Activated CD4-positive, alpha-beta T cell treated with anti-CD3 and anti-CD28 coated beads for 24 hours (primary cell): Measurements from ENCODE around the gene PTGDS.

Experiments used
- DNase-seq, 2 donors: peaks; one replicate each; pipeline ENCODE4 v3.0.0-alpha.2; 2020; ENCODE audit warnings: low read depth in 2 of 2

Gene PTGDS

DNA sequence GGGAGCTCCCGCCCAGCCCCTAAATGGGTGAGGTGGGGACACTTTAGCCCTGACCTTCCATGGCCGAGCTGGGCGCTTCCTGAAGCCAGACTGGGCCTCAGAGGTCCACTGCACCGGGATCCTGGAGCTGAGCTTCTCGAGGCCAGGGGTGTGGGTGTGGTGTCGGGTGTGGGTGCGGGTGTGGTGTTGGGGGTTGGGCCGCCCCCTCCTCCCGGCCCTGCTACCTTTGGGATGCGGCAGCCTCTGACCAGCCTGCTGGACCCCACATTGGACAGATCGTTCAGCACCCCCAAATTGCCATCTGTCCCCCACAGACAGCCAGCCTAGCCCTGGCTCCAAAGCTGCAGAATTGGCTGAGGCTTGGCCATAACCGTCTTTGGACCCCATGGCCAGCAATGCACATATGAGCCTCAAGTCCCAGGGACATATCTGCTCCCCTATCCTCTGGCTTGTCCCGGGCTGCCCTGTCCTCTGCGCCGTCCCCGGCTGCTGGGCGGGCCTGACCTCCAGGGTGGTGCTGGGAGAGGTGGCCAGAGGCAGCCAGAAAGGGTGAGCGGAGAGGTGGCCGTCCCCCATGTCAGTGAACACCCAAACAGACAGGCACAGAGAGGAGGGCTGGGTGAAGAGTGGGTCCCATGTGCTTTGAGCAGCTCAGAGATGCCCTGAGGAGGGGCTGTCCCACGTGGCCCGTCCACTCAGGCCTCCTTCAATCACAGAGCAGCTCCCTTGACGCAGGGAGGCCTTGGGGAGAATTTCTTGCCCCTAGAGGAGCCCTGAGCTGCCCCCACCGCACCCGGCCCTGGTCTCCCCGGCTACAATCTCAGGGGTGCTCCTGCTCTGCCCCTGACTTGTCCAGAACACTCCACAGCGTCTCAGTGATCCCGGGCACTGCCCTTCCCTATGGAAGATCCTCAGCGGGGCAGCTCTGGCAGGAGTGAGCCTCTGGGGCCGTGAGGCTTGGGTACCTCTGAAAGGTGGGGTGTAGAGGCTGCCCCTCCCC is 3.4 kb upstream of the PTGDS start:
- DNase-seq: no peak

DNA sequence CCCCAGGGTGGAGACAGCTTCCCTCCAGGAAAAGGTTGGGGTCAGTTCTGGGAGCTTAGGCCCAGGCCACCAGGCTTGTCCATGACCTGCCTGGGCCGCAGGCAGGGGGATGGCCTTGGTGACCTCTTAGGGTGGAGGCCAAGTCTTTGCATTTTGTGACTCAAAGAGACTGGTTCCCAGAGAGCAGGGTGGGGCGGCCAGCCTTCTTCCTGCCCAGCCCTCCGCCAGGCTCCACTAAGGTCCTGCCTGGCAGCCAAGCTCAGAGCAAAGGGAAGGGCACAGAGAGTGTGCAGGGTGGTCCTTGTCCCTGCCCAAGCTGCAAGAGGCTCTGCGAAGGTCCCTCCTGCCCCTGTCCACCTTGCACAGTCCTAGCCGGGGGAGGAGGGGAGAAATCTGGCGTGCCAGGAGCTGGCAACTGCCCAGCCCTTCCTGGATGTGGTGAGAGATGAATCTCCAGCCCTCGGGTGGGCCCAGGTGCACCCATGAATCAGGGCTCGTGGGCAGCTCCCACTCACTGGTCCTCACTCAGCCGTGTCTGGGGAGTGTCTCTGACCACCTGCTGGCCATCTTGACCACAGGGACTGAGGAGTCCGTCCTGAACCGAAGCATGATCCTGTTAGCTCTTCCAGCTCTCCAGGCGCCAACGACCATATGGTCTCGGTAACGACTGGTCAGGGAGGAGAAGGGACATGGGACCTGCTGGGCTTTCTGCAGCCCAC is 2.3 kb upstream of the PTGDS start:
- DNase-seq: no peak

DNA sequence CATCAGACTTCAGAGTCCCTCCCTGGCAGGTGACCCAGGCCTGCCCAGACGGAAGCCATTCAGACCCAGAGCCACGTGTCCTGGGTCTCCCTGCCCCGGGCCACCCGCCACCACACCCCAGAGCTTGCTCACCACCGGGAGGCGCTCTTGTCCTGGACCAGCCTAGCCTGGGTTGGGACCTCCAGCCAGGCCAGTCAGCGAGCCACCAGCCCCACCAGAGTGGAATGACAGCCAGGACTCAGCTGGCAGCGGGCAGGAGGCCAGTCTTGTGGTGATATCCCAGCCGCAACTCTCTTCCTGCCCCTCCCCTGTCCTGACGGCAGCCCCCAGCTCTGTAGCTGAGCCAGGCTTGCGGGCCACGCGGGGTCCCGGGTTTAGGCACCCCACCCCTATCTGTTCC is 1.7 kb upstream of the PTGDS start:
- no peak for DNase-seq

DNA sequence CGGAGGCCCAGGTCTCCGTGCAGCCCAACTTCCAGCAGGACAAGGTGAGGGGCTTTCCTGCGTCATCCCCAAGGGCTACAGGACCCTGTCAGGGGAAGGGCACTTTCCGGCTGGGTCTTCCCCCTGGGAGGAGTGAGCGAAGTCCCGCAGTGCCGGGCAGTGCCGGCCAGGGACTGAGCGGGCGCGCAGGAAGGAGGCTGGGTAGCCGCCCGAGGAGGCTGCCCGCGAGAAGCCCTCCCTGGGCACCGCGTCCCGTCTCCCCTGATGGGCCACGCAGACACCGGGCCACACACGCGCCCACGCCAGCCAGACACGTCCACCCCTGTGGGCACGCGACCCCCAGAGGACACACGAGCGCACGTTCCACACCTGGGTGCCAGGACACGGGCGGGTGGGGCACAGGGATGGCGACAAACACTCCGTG is 357 bp downstream of the PTGDS start:
- no peak for DNase-seq

DNA sequence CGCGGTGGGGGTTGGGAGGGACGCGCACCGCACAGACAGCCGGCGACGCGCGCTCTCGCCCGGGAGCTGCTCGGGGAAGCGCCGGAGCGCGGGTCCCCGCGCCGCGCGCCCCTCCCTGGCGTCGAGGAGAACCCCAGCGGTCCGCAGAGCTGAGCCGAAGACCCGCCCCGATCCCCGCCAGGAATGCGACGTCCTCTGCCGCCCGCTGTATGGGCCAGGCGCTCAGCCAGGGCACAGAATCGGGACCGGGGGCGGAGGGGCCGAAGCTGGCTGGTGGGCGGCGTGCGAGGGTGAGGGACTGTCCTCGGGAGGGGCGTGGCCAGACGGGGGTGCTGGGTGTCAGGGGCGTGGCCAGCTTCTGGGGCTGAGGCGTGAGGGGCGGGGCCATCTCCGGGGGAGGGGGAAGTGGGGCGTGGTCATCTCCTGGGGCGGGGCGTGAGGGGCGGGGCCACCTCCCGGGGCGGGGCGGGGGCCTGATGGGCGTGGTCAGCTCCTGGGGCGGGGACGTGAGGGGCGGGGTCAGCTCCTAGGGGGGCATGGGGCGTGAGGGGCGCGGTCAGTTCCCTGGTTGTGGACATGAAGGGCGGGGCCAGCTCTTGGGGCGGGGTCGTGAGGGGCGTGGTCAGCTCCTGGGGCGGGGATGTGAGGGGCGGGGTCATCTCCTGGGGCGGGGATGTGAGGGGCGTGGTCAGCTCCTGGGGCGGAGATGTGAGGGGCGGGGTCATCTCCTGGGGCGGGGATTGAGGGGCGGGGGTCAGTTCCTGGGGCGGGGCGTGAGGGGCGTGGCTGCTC is 965 bp downstream of the PTGDS start:
- peak; percentile 46 to 54 for DNase-seq

DNA sequence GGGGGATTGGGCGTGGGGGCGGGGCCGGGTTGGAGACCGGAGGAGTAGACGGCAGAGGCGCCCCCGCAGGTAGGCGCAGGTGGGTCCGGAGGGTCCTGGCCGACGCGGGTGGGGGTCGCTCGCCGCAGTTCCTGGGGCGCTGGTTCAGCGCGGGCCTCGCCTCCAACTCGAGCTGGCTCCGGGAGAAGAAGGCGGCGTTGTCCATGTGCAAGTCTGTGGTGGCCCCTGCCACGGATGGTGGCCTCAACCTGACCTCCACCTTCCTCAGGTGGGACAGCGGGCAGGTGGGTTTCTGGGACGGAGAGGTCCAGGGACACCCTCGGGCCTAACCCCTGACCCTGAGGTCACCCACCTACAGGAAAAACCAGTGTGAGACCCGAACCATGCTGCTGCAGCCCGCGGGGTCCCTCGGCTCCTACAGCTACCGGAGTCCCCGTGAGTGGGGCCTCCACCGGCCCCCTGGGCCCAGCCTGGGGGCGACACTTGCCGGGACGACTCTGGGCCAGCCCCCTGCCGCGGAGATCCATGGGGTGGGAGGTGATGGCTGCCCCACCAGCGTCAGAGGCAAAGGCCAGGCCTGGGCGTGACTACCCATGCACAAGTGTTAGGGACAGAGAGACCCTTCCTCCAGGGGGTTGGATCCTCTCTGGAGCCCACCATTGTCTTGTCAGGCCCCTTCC is 1.7 kb downstream of the PTGDS start:
- DNase-seq: no peak

DNA sequence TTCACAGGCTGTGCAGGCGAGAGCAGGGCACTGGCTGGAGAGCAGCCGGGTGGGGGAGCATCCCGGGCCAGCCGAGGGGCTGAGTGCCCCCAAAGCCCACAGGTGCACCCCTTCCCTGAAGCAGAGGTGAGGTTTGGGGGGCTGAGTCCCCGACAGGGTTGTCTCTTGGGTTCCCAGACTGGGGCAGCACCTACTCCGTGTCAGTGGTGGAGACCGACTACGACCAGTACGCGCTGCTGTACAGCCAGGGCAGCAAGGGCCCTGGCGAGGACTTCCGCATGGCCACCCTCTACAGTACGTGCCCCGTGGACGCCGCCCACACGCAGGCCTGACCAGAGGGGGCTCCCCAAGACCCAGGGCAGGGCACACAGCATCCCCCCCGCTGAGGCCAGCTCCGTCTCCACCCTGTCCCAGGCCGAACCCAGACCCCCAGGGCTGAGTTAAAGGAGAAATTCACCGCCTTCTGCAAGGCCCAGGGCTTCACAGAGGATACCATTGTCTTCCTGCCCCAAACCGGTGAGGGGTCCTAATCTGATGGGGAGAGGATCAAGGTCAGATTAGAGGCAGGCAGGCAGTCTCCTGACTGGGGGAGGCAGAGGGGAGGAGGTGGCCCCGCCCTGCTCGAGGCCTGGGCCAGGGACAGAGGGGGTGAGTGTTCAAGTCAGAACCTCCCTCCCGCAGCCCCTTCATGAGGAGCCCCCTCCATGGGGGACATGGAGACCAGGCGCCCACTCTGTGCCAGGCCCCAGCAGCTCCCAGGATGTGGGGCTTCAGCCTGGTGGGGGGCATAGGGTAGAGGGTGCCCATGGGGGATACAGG is 2.7 kb downstream of the PTGDS start:
- no peak for DNase-seq

DNA sequence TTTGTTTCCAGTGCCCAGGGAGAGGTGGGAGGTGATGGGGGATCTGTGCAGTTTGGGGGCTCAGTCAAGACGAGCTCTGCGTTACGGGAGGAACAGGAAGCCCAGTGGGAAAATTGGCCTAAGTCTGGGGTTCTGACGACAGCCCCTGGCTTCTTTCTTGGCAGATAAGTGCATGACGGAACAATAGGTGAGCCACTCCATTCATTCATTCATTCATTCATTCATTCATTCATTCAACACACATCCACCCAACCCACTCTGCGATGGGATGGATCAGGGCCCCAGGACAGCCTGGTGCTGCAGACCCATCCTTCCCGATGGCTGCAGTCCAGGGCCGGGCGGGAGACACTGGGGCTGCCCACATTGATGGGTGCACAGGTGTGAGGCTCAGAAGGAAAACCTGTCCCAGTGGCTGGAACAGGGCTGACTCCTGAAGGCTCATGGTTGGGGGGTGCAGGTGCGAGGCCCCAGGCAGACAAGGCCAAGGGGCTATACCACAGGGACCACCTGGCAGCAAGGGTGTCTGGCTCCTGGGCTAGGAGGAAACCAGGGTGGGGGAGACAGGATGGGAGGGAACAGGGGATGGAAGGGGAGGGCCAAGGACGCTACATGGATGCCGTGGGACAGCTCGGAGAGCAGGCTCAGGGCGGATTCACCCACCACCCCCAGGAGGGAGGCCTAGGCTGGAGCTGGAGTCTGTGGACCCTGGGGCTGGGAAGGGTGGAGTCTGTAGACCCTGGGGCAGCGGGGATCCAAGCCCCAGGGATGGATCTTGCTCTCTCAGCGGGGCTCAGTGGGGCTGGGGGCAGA is 3.6 kb downstream of the PTGDS start:
- DNase-seq: no peak

DNA sequence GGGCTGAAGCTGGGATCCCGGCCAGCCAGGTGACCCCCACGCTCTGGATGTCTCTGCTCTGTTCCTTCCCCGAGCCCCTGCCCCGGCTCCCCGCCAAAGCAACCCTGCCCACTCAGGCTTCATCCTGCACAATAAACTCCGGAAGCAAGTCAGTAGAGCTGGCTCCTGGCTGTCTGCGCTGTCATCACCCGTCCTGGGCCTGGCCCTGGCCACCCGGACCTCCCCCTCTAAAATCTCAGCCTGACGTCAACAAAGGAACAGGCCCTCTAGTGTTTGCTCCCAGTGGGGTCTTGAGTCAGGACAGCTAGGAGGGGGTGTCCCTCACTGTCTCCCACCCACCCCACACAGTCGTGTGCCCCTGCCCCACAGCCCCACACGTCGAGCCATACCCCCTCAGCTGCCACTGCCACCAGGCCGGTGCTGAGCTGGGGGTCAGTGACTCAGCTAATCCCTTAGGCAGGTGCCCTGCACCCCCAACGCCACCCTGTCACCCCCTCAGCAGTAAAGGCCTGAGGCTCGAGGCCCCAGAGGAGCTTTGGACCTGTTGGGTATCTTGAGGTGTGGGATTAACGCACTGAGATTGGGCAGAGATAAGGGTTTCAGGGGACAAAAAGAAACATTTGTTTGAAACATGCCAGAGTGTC is 4.4 kb downstream of the PTGDS start:
- DNase-seq: no peak

DNA sequence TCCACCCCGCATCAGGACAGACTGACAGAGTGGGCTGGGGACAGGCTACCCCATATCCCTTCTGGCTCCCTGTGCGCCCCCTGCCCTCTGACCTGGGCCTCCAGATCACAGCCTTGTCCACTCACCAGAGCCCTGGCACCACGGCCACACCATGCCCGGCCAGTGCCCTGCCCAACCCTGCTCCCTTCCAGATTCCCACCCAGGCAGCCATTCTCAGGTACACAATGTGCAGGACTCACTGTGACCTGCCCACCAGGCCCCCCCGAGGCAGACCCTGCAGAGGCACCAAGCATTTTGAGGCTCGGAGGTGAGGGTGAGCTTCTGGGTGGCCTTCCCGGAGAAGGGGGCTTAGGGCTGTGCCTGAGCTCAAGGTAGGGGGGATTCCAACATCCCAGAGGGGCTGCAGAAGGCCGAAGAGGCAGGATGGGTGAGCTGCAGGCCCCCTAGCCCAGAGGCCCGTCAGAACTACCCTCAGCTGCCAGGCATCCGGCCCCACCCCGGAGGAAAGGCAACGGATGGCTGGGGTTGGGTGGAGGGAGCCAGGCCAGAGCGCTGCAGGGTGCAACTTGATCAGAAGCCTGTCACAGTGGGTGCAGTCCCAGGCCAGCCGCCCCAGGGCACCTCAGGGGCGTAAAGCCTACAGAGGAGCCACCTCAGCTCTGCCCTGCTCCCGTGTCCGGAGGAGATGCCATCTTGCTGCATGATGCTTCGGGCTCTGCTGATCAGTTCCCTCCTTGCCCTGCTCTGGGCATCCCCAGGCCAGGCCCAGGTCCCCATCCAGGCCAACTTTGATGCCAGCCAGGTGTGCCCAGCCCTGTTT is 5.1 kb downstream of the PTGDS start, which contains the start of gene LCNL1:
Gene LCNL1 (plus strand): TSS at position 762 of the 820 bp plus-strand sequence. CDS start 594 bp downstream, outside the sequence.
- DNase-seq: no peak

DNA sequence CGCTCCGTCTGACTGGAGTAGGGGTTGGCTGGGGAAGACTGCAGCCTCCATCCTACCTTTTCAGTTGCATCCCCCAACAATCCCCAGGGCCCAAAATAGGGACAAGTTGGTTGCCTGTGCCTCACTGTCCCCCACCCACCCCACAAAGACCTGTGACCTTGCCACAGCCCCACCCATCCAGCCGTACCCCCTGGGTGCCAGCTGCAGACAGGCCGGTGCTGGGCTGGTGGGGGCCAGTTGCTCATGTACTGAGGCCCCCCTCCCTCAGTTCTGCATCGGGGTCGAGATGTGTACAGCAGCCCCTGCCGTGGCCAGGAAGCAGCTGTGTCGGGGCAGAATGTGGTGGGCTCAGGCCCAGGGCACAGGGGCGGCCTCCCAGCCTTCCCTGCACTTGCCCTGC is 5.9 kb downstream of the PTGDS start:
- DNase-seq: no peak

DNA sequence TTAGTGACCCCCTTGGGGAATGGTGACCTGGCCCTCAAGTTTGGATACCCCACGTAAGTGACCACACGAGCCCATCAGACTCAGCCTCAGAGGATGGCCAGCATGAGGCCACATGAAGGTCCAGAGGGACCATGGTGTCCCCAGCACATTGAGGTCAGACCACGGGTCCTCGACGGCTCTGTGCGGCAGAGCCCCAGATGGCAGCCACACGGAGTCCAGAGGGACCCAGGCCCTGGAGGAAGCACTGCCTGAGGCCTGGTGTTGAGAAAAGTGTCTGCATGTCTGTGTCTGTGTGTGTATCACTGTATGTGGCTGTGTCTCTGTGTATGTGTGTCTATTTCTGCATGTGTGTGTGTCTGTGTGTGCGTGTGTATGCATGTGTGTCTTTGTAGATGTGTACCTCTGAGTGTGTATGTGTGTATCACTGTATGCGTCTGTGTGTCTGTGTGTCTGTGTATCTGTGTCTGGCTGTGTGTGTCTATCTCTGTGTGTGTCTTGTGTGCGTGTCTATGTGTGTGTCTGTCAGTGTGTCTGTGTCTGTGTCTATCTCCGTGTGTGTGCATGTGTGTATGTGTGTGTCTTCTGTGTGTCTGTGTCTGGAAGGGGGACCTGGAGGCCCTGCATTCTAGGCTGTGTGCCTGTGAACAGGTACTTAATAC is 6.5 kb downstream of the PTGDS start:
- DNase-seq: no peak

DNA sequence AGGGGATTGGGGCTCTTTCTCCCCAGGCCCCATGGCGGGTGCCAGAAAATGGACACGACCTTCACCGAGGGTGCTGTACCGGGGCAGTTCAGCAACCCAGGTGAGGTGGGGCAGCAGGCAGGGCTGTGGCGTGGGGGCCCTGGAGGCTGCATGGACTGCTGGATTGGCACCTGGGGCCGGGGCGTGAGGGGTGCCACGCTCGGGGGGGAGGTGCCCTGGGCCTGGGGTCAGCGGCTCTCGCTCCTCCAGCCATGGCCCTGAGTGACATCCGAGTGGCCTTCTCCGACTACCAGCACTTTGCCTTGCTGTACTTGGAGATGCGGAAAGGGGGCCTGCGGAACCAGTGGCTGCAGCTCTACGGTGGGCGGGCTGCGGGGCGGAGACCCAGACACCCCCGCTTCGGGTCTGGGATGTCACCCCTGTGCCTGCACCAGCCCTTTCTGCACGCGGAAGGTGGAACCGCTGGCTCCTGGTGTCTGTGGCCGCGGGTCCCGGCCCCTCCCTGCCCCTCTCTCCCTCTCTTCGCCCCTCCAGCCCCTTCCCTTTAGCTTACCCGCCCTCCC is 7.2 kb downstream of the PTGDS start:
- no peak for DNase-seq

DNA sequence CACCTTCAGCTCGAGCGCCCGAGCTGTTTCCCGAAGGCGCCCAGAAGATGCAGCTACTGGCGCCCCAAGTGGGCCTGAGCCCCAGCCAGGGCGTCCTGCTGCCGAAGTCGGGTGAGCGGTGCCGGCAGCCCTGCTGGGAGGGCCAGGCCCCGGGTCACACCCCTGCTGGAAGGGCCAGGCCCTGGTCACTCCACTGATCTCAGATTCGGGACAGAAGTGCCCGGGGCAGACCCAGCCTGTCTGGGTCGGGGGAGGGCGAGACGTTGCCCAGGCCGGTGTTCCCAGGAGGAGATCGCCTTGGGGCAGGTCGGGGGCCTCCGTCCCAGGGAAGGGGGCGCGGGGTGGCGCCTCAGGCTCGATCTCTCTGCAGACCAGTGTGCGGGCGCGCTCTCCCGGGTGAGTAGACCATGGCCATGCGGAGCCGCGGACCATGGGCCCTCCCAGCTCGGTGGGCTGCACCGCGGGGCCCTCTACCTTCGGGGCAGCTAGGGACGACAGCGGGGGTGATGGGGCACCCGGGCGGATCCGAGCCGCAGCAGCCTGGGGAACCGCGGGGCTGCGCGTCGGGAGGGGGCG is 7.8 kb downstream of the PTGDS start:
- DNase-seq: no peak

DNA sequence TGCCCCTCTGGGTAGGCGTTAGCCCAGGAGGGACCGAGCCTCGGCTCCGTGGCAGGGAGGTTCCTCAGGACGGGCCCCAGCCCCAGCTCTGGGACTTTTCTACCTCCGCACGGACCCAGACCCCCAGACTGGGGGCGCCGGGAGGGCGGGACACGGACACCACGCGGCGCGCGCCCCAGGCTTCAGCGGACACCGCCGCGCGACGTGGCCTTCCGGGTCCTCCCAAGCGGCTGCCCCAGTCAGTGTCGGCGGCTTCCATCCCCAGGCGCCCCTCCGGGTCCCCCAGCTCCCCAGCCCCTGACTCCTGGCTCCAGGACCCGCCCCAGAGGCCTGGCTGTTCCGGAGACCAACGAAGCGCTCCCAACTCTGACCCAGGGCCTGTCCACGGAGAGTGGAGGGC is 8.5 kb downstream of the PTGDS start:
- DNase-seq: no peak

DNA sequence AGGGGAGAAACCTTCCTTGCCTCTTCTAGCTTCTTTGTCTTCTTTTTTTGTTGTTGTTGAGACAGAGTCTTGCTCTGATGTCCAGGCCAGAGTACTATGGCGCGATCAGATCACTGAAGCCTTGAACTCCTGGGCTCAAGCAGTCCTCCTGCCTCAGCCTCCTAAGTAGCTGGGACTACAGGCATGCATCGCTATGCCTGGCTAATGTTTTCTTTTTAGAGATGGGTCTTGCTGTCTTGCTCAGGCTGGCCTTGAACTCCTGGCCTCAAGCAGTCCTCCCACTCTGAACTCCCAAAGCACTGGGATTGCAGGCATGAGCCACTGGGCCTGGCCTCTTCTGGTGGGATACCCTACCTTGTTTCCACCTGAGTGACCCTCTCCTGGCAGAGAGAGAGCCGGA is 11.6 kb downstream of the PTGDS start:
- DNase-seq: no peak
